ENCODE results near the gene OSBPL5.
A peak's percentile ranks its signal among the peaks of the same experiment; 100 is the strongest.

Gene OSBPL5

GRCh38 chr11:3158131-3158591 is 6.9 kb downstream of the OSBPL5 start:
- CTCF ChIA-PET = interaction anchor here (0.7 to 1.5 kb wide), 3 partner anchors 9 to 259 kb away, joined by 3 read pairs; no protein-coding TSS in a partner anchor
- TF ChIP-seq CTCF (IDR thresholded peaks at IDR 0.05; ENCODE audit: insufficient read depth, low read length, missing control alignments) = no peak
- no peak overlapping the region for H3K4me3 ChIP-seq (ENCODE audit: low read depth, low read length)
- DNase-seq (ENCODE audit: low read depth, low spot score) = no peak
- POLR2A ChIA-PET = no interaction called here

GRCh38 chr11:3157381-3158130 is 7.6 kb downstream of the OSBPL5 start:
- ChIA-PET POLR2A (no interaction called here), CTCF (interaction anchor here (0.7 to 1.5 kb wide), 3 partner anchors 10 to 67 kb away, joined by 3 to 4 read pairs (median 3); no protein-coding TSS in a partner anchor)
- no peak overlapping the region for H3K4me3 ChIP-seq (ENCODE audit: low read depth, low read length)
- no peak for DNase-seq (ENCODE audit: low read depth, low spot score)
- TF ChIP-seq CTCF (IDR thresholded peaks at IDR 0.05; ENCODE audit: insufficient read depth, low read length, missing control alignments) = no peak

GRCh38 chr11:3156661-3157311 is 8.3 kb downstream of the OSBPL5 start:
- ChIA-PET CTCF (interaction anchor here (1.4 kb wide), 1 partner anchor 66 kb away, joined by 4 read pairs; no protein-coding TSS in a partner anchor), POLR2A (interaction anchor here (1.8 kb wide), 1 partner anchor 13 kb away, joined by 8 read pairs; no protein-coding TSS in a partner anchor)
- no peak overlapping the region; the same call in 1 of the 2 replicates for H3K4me3 ChIP-seq (ENCODE audit: low read depth, low read length)
- no peak for DNase-seq (ENCODE audit: low read depth, low spot score)
- no peak for TF ChIP-seq CTCF (IDR thresholded peaks at IDR 0.05; ENCODE audit: insufficient read depth, low read length, missing control alignments)

GRCh38 chr11:3156282-3156660 is 8.8 kb downstream of the OSBPL5 start:
- H3K4me3 ChIP-seq (ENCODE audit: low read depth, low read length) = peak overlapping the region; percentile 35

GRCh38 chr11:3155691-3156258 is 9.3 kb downstream of the OSBPL5 start:
- no peak for DNase-seq (ENCODE audit: low read depth, low spot score)
- peak overlapping the region; percentile 35 for H3K4me3 ChIP-seq (ENCODE audit: low read depth, low read length)
- no peak for TF ChIP-seq CTCF (IDR thresholded peaks at IDR 0.05; ENCODE audit: insufficient read depth, low read length, missing control alignments)
- ChIA-PET CTCF (interaction anchor here (1.1 to 1.4 kb wide), 2 partner anchors 31 to 65 kb away, joined by 3 to 4 read pairs; no protein-coding TSS in a partner anchor), POLR2A (interaction anchor here (0.6 to 1.8 kb wide), 3 partner anchors 9 to 194 kb away, joined by 3 to 8 read pairs (median 5); partner anchors contain the start of gene OSBPL5)

More at GRCh38 chr11:3156282-3156660, 8.8 kb downstream of the OSBPL5 start:
- no peak for TF ChIP-seq CTCF (IDR thresholded peaks at IDR 0.05; ENCODE audit: insufficient read depth, low read length, missing control alignments)
- CTCF ChIA-PET = interaction anchor here (1.4 kb wide), 1 partner anchor 65 kb away, joined by 4 read pairs; no protein-coding TSS in a partner anchor
- DNase-seq (ENCODE audit: low read depth, low spot score) = no peak
- POLR2A ChIA-PET = interaction anchor here (1.8 kb wide), 1 partner anchor 13 kb away, joined by 8 read pairs; no protein-coding TSS in a partner anchor
